Kasumi-1 (cell line): ENCODE data around the gene FCGR3B.
"Not testable (repeated sequence)": the region's sequence is repeated elsewhere in the genome, so short reads cannot be mapped to it uniquely, and the experiment has no call there.

Experiments used
- DNase-seq, 2 experiments: peaks; one replicate each; lab custom pipeline; 2025; lab: John Stamatoyannopoulos, UW

Gene FCGR3B

DNA sequence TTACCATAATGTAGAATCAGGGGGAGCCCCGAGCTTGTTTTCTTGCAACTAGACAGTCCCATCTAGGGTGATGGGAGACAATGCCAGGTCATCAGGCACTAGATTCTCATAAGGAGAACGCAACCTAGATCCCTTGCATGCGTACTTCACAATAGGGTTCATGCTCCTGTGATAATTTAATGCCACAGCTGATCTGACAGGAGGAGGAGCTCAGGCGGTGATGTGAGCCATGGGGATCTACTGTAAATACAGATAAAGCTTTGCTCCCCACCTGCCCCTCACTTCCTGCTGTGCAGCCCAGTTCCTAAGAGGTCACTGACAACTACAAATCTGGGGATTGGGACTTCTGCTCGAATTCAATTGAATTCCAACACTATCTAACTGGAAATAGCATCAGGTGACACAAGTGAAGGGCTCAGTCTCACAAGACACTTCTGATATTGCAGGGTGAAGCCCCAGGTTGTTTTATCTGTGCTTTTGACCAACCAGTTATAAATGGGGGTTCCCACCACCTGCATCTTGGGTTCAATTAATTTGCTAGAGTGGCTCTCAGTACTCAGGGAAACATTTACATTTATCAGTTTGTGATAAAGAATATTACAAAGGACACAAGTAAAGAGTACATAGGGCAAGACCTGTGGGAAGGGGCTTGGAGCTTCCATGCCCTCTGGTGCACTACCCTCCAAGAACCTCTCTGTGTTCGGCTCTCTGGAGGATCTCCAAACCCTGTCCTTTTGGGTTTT lies 7.4 kb upstream of the FCGR3B start:
- not testable (repeated sequence) for DNase-seq

DNA sequence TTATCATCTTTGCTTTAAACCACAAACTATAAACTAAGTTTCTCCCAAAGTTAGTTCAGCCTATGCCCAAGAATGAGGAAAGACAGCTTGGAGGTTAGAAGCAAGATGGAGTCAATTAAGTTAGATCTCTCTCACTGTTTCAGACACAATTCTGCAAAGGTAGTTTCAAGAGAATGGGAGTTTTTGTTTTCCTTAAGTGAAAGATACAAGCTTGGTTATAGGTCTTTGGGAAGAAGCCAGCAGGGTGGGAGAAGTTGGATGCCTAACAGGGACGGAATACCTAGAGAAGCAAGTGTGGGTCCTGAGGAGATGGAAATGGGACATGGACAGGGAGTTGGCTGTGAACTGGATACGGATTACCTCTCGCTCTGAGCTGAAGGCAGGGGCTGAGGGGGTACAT lies 6.0 kb upstream of the FCGR3B start:
- not testable (repeated sequence) for DNase-seq

- DNase-seq, result not testable (repeated sequence)
These were observed 5.3 kb upstream of the FCGR3B start for GRCh38 chr1:161636189-161636782.

DNA sequence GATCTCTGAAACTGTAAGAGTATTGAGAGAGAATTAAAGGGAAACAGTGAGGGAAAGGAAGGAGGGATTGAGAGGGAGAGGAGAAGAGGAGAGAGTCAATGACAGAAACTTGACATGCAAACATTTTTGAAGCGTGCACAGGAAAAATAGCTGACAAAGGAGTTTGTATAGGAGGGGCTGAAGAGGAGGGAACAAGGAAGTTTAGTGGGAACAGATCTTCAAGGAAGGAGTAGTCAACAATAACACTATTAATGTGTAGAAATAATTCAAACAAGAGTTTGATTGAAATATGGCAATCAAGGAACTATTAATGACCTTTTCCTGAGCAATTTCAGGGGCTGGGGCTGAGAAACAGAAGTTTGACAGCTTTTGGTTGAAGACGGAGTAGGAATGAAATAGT lies 4.0 kb upstream of the FCGR3B start:
- not testable (repeated sequence) for DNase-seq

GRCh38 chr1:161630128-161630742 lies 741 bp downstream of the FCGR3B start:
- DNase-seq, result not testable (repeated sequence)

DNA sequence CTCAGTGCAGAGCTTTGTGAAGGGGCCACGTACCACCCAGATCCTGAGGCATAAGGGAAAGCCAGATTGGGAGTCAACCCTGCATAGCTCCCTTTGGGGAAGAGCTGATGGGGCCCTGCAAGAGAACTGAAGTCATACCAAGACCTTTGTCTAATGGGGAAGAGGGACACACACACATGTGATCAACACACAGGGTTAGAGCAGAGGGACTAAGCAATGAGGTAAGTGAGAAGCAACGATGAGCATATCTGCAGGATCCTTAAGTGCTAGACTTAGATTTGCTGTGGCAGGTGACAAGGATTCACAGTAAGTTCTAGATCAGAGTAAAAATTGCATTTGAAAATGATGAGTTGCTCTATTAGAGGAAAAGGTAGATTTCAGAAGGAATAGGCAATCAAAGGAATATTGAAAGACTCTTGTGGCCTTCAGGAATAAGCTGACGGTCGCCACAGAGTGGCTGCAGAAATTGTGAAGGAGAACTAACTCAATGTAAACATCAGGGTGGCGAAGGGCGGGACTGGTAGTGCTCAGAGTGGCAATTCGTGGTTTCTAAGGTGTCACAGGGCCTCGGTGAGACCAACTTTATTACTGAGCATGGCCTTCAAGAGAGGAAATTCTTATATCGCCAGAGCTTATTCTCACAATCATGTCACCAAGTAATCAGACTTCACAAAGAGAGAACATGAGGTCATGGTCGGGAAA lies 4.4 kb downstream of the FCGR3B start:
- not testable (repeated sequence) for DNase-seq

DNA sequence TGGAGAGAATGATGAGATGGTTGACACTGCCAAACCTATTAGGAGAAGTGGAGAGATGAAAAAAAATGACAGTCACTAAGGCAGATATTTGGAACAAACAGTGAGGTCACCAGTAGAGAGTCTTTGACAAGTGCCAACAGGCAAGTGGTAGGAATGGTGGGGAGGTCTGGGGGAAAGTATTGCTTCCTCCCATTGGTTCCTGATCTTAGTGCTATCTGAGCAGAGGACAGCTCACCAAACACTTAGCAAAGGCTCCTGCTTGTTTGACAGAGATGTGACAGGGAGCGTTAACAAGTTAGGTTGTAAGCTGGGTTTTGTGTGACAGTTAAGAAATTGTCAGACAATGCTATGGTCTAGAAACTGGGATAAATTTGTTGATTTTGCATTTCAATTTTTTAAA lies 6.4 kb downstream of the FCGR3B start:
- not testable (repeated sequence) for DNase-seq

DNA sequence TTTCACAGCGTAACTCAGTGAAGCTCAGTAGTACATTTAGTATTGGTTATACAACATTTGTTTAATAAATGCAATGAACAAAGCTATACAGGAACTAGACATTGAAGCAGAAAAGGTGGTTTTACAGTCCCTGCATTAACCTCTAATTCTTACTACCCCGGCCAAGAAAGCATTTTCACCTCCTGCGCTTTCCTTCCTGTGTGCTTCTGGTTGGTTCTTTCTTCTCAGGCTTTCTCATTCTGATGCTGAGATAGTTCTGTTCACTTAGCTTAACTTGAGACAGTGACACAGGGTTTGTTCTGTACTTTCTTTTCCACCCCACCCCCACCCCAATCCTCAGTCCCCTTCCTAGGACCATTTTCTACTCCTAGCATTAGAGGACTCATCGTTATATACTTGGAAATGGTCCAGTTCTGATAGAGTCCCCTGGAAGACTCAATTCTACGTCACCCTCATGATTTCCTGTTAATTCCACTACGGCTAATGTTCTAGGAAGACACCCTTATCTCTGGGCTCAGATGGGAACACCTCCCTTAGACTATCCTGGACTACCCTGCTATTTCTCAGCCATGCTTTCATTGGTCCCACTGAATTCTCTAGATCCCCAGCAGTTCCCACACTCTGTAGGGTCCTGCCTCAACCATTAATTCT lies 7.5 kb downstream of the FCGR3B start:
- not testable (repeated sequence) for DNase-seq

GRCh38 chr1:161622054-161622453 lies 8.9 kb downstream of the FCGR3B start:
- peak in 1 of 2 experiments; percentile 19 for DNase-seq

GRCh38 chr1:161621181-161622000 lies 9.6 kb downstream of the FCGR3B start:
- not testable (repeated sequence) for DNase-seq

DNA sequence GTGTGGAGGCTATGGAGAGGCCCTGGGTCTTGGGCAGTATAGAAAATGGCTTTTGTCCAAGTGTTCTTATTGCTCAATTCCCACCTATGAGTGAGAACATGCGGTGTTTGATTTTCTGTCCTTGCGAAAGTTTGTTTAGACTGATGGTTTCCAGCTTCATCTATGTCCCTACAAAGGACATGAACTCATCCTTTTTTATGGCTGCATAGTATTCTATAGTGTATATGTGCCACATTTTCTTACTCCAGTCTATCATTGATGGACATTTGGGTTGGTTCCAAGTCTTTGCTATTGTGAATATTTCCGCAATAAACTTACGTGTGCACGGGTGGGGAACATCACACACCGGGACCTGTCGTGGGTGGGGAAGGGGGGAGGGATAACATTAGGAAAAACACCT lies 10.6 kb downstream of the FCGR3B start:
- DNase-seq, result not testable (repeated sequence)

DNA sequence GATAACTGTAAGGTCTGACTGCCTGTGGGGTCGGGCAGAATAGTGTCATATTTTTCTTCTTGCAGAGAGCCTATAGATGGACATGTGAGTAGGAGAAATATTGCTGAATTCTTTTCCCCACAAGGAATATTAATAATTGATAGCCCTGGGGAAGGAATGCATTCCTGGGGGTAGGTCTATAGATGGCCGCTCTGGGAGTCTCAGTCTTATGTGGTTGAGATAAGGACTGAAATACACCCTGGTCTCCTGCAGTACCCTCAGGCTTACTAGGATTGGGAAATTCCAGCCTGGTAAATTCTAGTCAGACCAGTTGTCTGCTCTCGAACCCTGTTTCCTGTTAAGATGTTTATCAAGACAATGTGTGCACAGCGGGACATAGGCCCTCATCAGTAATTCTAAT lies 12.5 kb downstream of the FCGR3B start:
- not testable (repeated sequence) for DNase-seq

DNA sequence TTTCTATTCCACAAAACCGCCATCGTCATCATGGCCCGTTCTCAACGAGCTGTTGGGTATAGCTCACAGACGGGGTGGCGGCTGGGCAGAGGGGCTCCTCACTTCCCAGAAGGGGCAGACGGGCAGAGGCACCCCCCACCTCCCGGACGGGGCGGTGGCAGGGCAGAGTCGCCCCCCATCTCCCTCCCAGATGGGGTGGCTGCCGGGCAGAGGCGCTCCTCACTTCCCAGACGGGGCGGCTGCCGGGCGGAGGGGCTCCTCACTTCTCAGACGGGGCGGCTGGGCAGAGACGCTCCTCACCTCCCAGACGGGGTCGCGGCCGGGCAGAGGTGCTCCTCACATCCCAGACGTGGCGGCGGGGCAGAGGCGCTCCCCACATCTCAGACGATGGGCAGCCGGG lies 14.6 kb downstream of the FCGR3B start:
- DNase-seq, result not testable (repeated sequence)

DNA sequence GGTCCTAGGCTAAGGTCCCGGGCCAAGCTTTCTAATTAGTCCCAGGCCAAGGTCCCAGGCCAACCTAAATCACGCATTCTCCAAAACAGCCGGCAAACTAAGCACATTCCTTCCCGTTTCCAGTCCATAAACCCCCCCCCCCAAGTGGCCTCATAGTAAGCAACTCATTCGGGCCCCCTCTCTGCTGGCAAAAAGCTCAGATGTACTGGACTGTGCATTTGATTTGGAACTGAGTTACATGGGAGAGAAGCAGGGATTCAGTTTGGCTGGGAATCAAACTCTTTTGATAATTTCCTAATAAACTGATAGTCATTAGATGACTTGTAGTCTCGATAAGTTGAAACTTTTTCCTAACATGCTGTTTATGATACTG lies 17.8 kb downstream of the FCGR3B start:
- DNase-seq, result not testable (repeated sequence)

GRCh38 chr1:161612322-161613141 lies 18.4 kb downstream of the FCGR3B start:
- peak; percentile 92 to 96 for DNase-seq

GRCh38 chr1:161611866-161612321 lies 19.1 kb downstream of the FCGR3B start:
- DNase-seq, result peak; percentile 21 to 57

DNA sequence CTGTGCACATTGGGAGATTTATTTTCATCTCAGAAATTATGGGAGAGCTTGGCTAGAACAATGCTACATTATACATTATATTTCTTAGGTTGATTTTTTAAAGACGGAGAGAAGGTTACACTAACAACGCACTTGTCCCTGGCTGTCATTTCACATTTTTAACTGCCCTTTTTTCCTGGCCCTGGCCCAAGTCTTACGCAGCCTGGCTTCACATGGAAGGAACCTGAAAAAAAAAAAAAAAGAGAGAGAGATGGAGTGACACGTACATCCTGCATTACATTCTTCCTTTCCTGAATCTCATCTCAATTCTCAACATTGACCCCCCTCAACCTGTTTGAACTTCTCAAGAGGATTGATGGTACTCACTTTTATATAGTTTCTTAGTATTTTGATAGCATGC lies 20.8 kb downstream of the FCGR3B start:
- DNase-seq, result not testable (repeated sequence)

GRCh38 chr1:161606541-161607336 lies 24.2 kb downstream of the FCGR3B start:
- not testable (repeated sequence) for DNase-seq
